GM12878 (cell line): ENCODE data around the gene BICC1.

ENCODE experiments used
- ATF7 ChIP-seq: fragments of 450-650 bp; IDR thresholded peaks from 2 replicates; pipeline ENCODE4 v1.6.1; 2016; ENCODE audit warnings: low read depth, mild to moderate bottlenecking
- CTCF ChIP-seq, 3 experiments: IDR thresholded peaks in 2 of 3; conservative IDR thresholded peaks in 1 of 3; 2 replicates each; pipeline ENCODE4 v1.5.1; 2011; ENCODE audit warnings: low read depth in 3 of 3, low read length in 3 of 3, mild to moderate bottlenecking in 3 of 3, control low read depth in 2 of 3, moderate library complexity in 2 of 3, inconsistent platforms in 1 of 3, mixed read lengths in 1 of 3; ENCODE audit not compliant: control insufficient read depth in 2 of 3, insufficient read depth in 1 of 3; ENCODE audit errors: extremely low read depth in 1 of 3
- E2F8 ChIP-seq: fragments of 450-650 bp; IDR thresholded peaks from 2 replicates; pipeline ENCODE4 v1.6.1; 2018; ENCODE audit warnings: mild to moderate bottlenecking, low read depth, moderate library complexity; ENCODE audit not compliant: partially characterized antibody
- EZH2 ChIP-seq: IDR thresholded peaks from 2 replicates; pipeline ENCODE4 v1.6.1; 2012; ENCODE audit warnings: low read depth, mild to moderate bottlenecking, control low read depth, inconsistent platforms, low read length, borderline replicate concordance; ENCODE audit not compliant: control insufficient read depth
- NFYB ChIP-seq: IDR thresholded peaks from 2 replicates; pipeline ENCODE4 v1.6.1; 2011; ENCODE audit warnings: low read depth, mild to moderate bottlenecking, low read length, improper control_type of control experiment, moderate library complexity; ENCODE audit not compliant: insufficient read depth
- POLR2AphosphoS5 ChIP-seq: IDR thresholded peaks from 2 replicates; pipeline ENCODE4 v1.6.1; 2011; ENCODE audit warnings: mild to moderate bottlenecking, low read length, inconsistent platforms
- RCOR1 ChIP-seq: conservative IDR thresholded peaks from 2 replicates; pipeline ENCODE4 v1.6.1; 2012; ENCODE audit warnings: low read depth, low read length, improper control_type of control experiment
- RUNX3 ChIP-seq: IDR thresholded peaks from 2 replicates; pipeline ENCODE4 v1.6.1; 2012; ENCODE audit warnings: low read length, inconsistent platforms
- SRF ChIP-seq, 2 experiments: IDR thresholded peaks; 2 replicates each; pipeline ENCODE4 v1.6.1; 2011; ENCODE audit warnings: low read depth in 2 of 2, low read length in 2 of 2, mild to moderate bottlenecking in 1 of 2, moderate library complexity in 1 of 2
- TAF1 ChIP-seq: IDR thresholded peaks from 2 replicates; pipeline ENCODE4 v1.6.1; 2011; ENCODE audit warnings: mild to moderate bottlenecking, low read depth, low read length, borderline replicate concordance
- YY1 ChIP-seq: IDR thresholded peaks from 2 replicates; pipeline ENCODE4 v1.6.1; 2011; ENCODE audit warnings: low read depth, mild to moderate bottlenecking, low read length
- TF ChIP-seq, protein P1 (sequence below): IDR thresholded peaks from 2 replicates; pipeline ENCODE4 v1.6.1; 2012; ENCODE audit warnings: low read depth, low read length, improper control_type of control experiment
- TF ChIP-seq, protein P2 (sequence below): fragments of 450-650 bp; conservative IDR thresholded peaks from 2 replicates; pipeline ENCODE4 v1.6.1; 2017; ENCODE audit warnings: mild to moderate bottlenecking, moderate library complexity

GRCh38 chr10:58642283-58642682, 129.6 kb downstream of the BICC1 start:
- TF ChIP-seq EZH2: no peak
- no peak for TF ChIP-seq RCOR1
- TF ChIP-seq E2F8: no peak
- TF ChIP-seq CTCF (IDR thresholded peaks at IDR 0.05 in 2 of 3, conservative IDR thresholded peaks at IDR 0.05 in 1 of 3; ENCODE audit: control insufficient read depth in 2 of 3, extremely low read depth in 1 of 3, insufficient read depth in 1 of 3, low read depth in 3 of 3, low read length in 3 of 3): no peak
- no peak for TF ChIP-seq TAF1
- TF ChIP-seq, protein P1, sequence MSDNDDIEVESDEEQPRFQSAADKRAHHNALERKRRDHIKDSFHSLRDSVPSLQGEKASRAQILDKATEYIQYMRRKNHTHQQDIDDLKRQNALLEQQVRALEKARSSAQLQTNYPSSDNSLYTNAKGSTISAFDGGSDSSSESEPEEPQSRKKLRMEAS: no peak
- no peak for TF ChIP-seq YY1
- TF ChIP-seq, protein P2, sequence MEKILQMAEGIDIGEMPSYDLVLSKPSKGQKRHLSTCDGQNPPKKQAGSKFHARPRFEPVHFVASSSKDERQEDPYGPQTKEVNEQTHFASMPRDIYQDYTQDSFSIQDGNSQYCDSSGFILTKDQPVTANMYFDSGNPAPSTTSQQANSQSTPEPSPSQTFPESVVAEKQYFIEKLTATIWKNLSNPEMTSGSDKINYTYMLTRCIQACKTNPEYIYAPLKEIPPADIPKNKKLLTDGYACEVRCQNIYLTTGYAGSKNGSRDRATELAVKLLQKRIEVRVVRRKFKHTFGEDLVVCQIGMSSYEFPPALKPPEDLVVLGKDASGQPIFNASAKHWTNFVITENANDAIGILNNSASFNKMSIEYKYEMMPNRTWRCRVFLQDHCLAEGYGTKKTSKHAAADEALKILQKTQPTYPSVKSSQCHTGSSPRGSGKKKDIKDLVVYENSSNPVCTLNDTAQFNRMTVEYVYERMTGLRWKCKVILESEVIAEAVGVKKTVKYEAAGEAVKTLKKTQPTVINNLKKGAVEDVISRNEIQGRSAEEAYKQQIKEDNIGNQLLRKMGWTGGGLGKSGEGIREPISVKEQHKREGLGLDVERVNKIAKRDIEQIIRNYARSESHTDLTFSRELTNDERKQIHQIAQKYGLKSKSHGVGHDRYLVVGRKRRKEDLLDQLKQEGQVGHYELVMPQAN: no peak
- no peak for TF ChIP-seq NFYB
- no peak for TF ChIP-seq POLR2AphosphoS5
- no peak for TF ChIP-seq RUNX3
- TF ChIP-seq SRF (IDR thresholded peaks at IDR 0.05; ENCODE audit: low read depth in 2 of 2, low read length in 2 of 2): no peak
- no peak for TF ChIP-seq ATF7
